ENCODE results near the gene JAKMIP3.
"Not testable (repeated sequence)": the region's sequence is repeated elsewhere in the genome, so short reads cannot be mapped to it uniquely, and the experiment has no call there.

Gene JAKMIP3

GRCh38 chr10:132066812-132067211 is 1.1 kb downstream of the JAKMIP3 start:
- DNase-seq = no peak

- DNase-seq = no peak
Observed at GRCh38 chr10:132068431-132069121, 2.8 kb downstream of the JAKMIP3 start.

- no peak for DNase-seq
Observed at GRCh38 chr10:132069122-132069848, 3.5 kb downstream of the JAKMIP3 start.

GRCh38 chr10:132069849-132070182 is 4.1 kb downstream of the JAKMIP3 start:
- DNase-seq = no peak

- no peak for DNase-seq
Observed at GRCh38 chr10:132070724-132071123, 5.0 kb downstream of the JAKMIP3 start.

- DNase-seq = no peak
Observed at GRCh38 chr10:132071667-132072066, 5.9 kb downstream of the JAKMIP3 start.

GRCh38 chr10:132075909-132076577 is 10.3 kb downstream of the JAKMIP3 start:
- DNase-seq = no peak

- DNase-seq = no peak
Observed at GRCh38 chr10:132076578-132077081, 10.9 kb downstream of the JAKMIP3 start.

GRCh38 chr10:132077091-132077490 is 11.3 kb downstream of the JAKMIP3 start:
- DNase-seq = no peak

GRCh38 chr10:132078746-132079345 is 13.1 kb downstream of the JAKMIP3 start:
- no peak for DNase-seq

GRCh38 chr10:132084384-132084783 is 18.6 kb downstream of the JAKMIP3 start:
- not testable (repeated sequence) for DNase-seq

- DNase-seq = not testable (repeated sequence)
Observed at GRCh38 chr10:132093236-132093635, 27.5 kb downstream of the JAKMIP3 start.

GRCh38 chr10:132094581-132095234 is 29.0 kb downstream of the JAKMIP3 start:
- no peak for DNase-seq

GRCh38 chr10:132095403-132096113 is 29.8 kb downstream of the JAKMIP3 start:
- DNase-seq = no peak

GRCh38 chr10:132096223-132096622 is 30.5 kb downstream of the JAKMIP3 start:
- DNase-seq = no peak

GRCh38 chr10:132096863-132097478 is 31.2 kb downstream of the JAKMIP3 start:
- DNase-seq = no peak

- no peak for DNase-seq
Observed at GRCh38 chr10:132097609-132098377, 32.0 kb downstream of the JAKMIP3 start.

- no peak for DNase-seq
Observed at GRCh38 chr10:132098539-132099388, 33.0 kb downstream of the JAKMIP3 start.

- no peak for DNase-seq
Observed at GRCh38 chr10:132099389-132100090, 33.8 kb downstream of the JAKMIP3 start.

All from NCI-H446 (cell line).